ENCODE data around the gene RAVER1.

GRCh38 chr19:10352764-10353671 is 19.7 kb upstream of the RAVER1 start:
- TF ChIP-seq CTCF (IDR thresholded peaks at IDR 0.05) (no peak), POLR2A (IDR thresholded peaks at IDR 0.05) (no peak)

Data from uterus (tissue), 2 donors.